Nephron (organoid): ENCODE data around the gene ZNF487.
A peak's percentile ranks its signal among the peaks of the same experiment; 100 is the strongest.
"Not testable (repeated sequence)": the region's sequence is repeated elsewhere in the genome, so short reads cannot be mapped to it uniquely, and the experiment has no call there.

Experiments
- H3K27ac Mint-ChIP-seq, 3 experiments: 2 replicates each; pipeline ENCODE4 v1.8.0; 2020; ENCODE audit warnings: mixed read lengths in 3 of 3, mild to moderate bottlenecking in 2 of 3, moderate library complexity in 1 of 3
- H3K27me3 Mint-ChIP-seq: 2 replicates; pipeline ENCODE4 v1.8.0; 2021; ENCODE audit warnings: low read depth, mild to moderate bottlenecking, moderate library complexity, mixed read lengths
- H3K36me3 Mint-ChIP-seq: 2 replicates; pipeline ENCODE4 v1.8.0; 2020; ENCODE audit warnings: low read depth, mixed read lengths
- H3K4me1 Mint-ChIP-seq: 2 replicates; pipeline ENCODE4 v1.8.0; 2020; ENCODE audit warnings: mixed read lengths
- H3K4me3 Mint-ChIP-seq, 3 experiments: 2 replicates each; pipeline ENCODE4 v1.8.0; 2020; ENCODE audit warnings: mild to moderate bottlenecking in 3 of 3, mixed read lengths in 3 of 3, moderate library complexity in 2 of 3
- H3K9me3 Mint-ChIP-seq: 2 replicates; pipeline ENCODE4 v1.8.0; 2020; ENCODE audit warnings: mixed read lengths
- TF ChIP-seq, protein P1 (sequence below), 3 experiments: fragments of 200-600 bp; sonication (generic); IDR thresholded peaks; one replicate each; pipeline ENCODE4 v1.5.0; 2021; ENCODE audit warnings: antibody characterized with exemption in 3 of 3; ENCODE audit not compliant: unreplicated experiment in 3 of 3

ZNF487 gene

DNA sequence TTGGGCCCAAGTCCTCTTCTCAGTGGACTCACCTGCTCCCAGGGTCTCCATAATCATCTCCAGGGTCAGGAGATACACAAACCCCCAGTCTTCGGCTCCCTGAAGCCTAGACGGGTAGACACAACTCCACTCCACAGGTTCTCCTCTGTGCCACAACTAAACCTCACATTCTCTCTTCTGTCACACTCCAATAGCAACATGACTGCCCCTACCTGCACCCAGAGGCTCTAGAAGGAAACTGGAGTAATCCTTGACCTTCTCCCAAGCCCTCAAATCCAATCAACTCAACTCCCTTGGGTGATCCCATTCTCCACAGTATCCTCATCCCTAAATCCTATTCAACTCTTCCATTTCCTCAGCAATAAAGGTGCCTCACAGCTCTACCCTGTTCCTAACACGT, 44.2 kb upstream of the ZNF487 start:
- Mint-ChIP-seq H3K27ac (peak overlapping the region in 1 of 3 experiments; percentile 10), H3K36me3 (peaks cover 61% of the 10 kb centered on the region), H3K9me3 (no peaks in the 10 kb centered on the region), H3K4me3 (no peak overlapping the region), H3K27me3 (no peaks in the 10 kb centered on the region), H3K4me1 (peaks cover 40% of the 10 kb centered on the region)
- TF ChIP-seq, protein P1, sequence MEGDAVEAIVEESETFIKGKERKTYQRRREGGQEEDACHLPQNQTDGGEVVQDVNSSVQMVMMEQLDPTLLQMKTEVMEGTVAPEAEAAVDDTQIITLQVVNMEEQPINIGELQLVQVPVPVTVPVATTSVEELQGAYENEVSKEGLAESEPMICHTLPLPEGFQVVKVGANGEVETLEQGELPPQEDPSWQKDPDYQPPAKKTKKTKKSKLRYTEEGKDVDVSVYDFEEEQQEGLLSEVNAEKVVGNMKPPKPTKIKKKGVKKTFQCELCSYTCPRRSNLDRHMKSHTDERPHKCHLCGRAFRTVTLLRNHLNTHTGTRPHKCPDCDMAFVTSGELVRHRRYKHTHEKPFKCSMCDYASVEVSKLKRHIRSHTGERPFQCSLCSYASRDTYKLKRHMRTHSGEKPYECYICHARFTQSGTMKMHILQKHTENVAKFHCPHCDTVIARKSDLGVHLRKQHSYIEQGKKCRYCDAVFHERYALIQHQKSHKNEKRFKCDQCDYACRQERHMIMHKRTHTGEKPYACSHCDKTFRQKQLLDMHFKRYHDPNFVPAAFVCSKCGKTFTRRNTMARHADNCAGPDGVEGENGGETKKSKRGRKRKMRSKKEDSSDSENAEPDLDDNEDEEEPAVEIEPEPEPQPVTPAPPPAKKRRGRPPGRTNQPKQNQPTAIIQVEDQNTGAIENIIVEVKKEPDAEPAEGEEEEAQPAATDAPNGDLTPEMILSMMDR (IDR thresholded peaks at IDR 0.05; ENCODE audit: unreplicated experiment in 3 of 3), result no peak

GRCh38 chr10:43393186-43393585, 43.7 kb upstream of the ZNF487 start:
- H3K4me3 Mint-ChIP-seq, H3K9me3 Mint-ChIP-seq, H3K27me3 Mint-ChIP-seq: not testable (repeated sequence)
- Mint-ChIP-seq H3K4me1 (peaks cover 42% of the 10 kb centered on the region), H3K27ac (peak overlapping the region in 1 of 3 experiments; percentile 10), H3K36me3 (peaks cover 57% of the 10 kb centered on the region)

- Mint-ChIP-seq H3K27me3 (no peaks in the 10 kb centered on the region), H3K27ac (no peak overlapping the region), H3K4me3 (peak overlapping the region in 1 of 3 experiments; percentile 0), H3K36me3 (peaks cover 51% of the 10 kb centered on the region), H3K9me3 (no peaks in the 10 kb centered on the region), H3K4me1 (peaks cover 42% of the 10 kb centered on the region)
- TF ChIP-seq, protein P1 (IDR thresholded peaks at IDR 0.05; ENCODE audit: unreplicated experiment in 3 of 3), result no peak
These were observed 43.1 kb upstream of the ZNF487 start for GRCh38 chr10:43393606-43394360.

DNA sequence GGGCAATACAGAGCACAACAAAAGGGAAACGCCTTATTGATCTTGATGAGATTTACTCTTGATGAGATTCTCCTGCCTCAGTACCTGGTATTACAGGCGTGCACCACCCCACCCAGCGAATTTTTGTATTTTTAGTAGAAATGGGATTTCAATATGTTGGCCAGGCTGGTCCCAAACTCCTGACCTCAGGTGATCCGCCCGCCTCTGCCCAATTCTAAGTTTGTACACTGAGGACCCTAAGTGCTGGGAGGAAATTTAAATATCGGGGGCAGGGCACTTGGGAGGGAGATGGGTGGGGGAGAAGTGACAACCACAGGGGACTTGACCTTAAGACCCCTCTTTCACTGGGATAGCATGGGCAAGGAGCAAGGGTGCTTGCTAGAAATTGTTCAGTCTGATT, 42.0 kb upstream of the ZNF487 start:
- peaks cover 49% of the 10 kb centered on the region for H3K36me3 Mint-ChIP-seq
- TF ChIP-seq, protein P1 (IDR thresholded peaks at IDR 0.05; ENCODE audit: unreplicated experiment in 3 of 3), result no peak
- H3K27ac Mint-ChIP-seq, result peak overlapping the region; percentile 91 to 98 (median 98)
- H3K9me3 Mint-ChIP-seq, result no peaks in the 10 kb centered on the region
- H3K4me3 Mint-ChIP-seq, result peak overlapping the region; percentile 92 to 97 (median 96)
- H3K4me1 Mint-ChIP-seq, result peaks cover 47% of the 10 kb centered on the region
- H3K27me3 Mint-ChIP-seq, result no peaks in the 10 kb centered on the region

DNA sequence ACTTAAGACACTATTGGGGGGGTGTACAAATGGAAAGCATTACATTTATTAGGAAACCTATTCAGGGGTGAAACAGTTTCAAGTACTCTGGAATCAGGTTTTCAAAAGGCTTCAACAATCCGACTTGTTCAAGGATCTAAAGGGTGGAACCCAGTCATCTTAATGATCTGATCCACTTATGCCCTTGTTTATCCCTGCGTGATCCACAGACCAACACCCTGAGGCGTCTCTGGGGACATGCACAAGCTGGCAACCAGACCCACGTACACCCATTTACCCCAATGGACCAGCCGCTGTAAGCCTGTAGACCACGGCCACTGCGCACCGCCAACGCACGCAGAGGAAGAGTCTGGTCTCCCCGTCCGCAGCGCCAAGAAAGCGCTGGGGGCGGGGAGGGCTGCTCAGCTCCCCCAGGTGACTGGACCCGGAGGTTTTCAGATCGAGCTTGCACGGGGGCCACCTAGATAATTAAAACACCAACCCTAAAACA, 41.3 kb upstream of the ZNF487 start:
- Mint-ChIP-seq H3K4me3 (peak overlapping the region; percentile 92 to 97 (median 96)), H3K27ac (peak overlapping the region; percentile 91 to 98 (median 98)), H3K4me1 (peaks cover 48% of the 10 kb centered on the region), H3K9me3 (no peaks in the 10 kb centered on the region), H3K36me3 (peaks cover 41% of the 10 kb centered on the region), H3K27me3 (no peaks in the 10 kb centered on the region)
- TF ChIP-seq, protein P1 (IDR thresholded peaks at IDR 0.05; ENCODE audit: unreplicated experiment in 3 of 3), result no peak

GRCh38 chr10:43396061-43396927, 40.6 kb upstream of the ZNF487 start:
- TF ChIP-seq, protein P1 (IDR thresholded peaks at IDR 0.05; ENCODE audit: unreplicated experiment in 3 of 3), result no peak
- peaks cover 34% of the 10 kb centered on the region for H3K36me3 Mint-ChIP-seq

More at GRCh38 chr10:43396061-43396927, 40.6 kb upstream of the ZNF487 start:
- Mint-ChIP-seq H3K27ac (peak overlapping the region; percentile 91 to 98 (median 98)), H3K4me3 (peak overlapping the region; percentile 92 to 97 (median 96)), H3K4me1 (peaks cover 50% of the 10 kb centered on the region), H3K27me3 (no peaks in the 10 kb centered on the region), H3K9me3 (no peaks in the 10 kb centered on the region)
